Putamen (tissue), 1 donor: Measurements from ENCODE around the gene FAIM2.

Experiments
- DNase-seq: peaks from one replicate; pipeline ENCODE4 v3.0.0-alpha.2; 2016; ENCODE audit warnings: low spot score

The FAIM2 gene

DNA sequence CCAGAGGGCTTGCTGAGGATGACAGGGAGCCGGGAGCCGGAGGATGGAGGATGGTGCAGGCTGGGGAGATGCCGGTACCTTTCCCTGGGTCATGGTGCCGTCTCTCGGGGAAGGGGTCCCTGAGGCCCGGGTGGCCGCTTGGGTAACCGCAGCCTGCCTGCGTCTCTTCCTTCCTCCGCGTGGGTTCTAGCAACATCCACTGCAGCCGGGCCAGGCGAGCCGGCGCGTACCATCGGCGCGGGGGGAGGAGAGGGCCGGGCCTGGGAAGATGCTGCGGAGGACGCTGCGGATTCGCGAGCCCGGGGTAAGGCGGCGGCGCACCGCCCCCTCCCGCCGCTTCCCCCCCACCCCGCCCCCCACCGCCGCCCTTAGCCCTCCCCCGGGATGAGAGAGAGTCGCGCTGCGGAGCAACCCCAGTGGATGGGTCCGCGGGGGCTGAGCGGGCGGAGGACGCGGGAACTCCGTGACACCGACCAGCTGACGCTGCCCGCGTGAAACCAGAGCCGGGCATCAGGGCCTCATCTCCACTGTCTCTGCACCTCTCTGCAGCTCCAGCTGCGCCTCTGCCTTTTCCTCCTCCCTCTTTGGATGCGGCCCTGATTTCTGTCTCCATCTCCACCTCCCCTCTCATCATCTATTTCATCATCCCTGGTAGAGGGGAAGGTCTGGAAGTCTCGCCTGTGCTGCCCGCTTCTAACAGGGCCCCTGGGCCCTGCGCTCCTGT lies at the start of gene FAIM2:
FAIM2 (minus strand) TSS at position 201 of the 724 bp plus-strand sequence; CDS start at position 93, 108 bp downstream.
- peak; percentile 88 for DNase-seq

DNA sequence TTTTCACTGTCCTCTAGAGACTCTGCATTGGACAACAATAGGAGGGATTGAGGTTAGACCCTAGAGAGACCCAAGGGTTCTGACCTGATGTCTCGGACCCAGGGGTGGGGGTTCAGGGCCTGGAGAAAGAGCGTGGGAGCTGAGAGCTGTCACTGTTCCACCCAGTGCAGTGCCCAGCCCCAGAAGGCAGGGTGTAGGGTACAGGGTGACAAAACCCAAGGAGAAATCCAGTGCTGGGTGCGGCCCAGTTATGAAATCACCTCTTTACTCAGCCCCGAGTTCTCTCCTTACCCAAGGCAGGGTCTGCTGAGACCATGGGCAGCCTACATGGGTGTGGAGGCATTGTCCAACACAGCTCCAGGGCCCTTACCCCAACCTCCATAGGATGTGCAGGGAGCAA lies 49.5 kb upstream of the FAIM2 start:
- DNase-seq, result no peak

DNA sequence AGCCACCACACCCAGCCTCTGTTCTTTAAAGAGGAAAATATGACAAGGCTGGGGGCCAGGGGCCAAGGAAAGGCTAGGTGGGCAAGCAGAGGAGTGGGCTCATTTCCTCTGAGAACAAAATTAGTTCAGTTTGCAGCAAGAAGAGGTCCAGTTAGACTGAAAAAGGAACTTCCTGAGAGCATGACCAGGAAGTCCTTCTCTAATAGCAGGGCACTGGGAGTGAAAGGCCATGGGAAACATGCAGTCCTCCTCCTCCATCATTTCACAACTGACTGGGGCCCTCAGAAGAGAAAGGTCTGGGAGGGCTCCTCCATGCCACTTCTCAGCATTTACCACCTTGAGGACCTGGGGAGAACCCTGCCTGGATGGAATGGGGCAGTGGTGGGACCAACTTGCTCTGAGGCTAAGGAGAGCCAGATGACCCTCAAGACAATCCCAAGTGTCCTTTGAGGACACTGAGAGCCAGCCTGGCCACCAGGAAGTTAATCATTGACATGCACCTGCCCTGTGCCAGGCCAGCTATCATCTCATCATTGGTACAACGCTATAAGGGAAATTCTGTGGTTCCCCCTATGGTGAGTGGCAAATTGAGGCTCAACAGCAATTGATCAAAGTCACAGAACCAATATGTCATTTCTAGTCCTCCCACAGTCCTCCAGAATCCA lies 48.8 kb upstream of the FAIM2 start:
- no peak for DNase-seq

DNA sequence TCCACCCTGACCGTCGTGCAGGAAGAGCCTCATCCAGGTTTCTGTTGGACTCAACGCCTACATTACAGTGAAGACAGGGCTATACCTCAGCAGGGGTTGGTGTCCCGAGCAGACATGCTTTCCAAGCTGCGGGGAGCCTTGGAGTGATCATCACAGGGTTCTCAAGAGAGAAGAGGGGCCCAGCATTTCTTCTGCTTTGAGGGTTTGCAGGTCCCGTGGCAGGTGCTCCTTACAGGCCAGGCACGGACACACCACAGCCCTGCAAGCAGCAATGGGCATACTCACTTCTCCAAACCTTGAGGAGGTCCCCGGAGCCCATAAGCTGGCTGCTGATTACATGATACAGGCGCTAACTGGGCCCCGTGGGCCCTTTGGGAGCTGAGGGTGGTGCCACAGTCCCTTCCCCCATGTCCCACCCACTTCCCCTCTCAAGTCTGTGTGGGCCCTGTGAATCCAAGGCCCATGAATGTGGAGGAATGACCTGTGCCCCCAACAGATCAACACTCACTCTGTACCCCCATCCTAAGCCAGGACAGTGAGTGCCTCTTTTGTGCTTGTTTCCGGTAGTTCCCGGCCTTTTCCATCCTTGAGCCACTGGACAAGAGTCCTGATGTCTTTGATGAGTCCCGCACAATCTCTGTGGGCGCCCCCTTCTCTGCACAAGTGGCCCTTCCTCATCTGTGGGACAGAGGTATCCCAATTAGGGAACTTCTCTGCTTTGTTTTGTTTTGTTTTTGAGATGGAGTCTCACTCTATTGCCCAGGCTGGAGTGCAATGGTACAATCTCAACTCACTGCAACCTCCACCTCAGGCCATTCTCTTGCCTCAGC lies 47.9 kb upstream of the FAIM2 start:
- DNase-seq, result no peak

DNA sequence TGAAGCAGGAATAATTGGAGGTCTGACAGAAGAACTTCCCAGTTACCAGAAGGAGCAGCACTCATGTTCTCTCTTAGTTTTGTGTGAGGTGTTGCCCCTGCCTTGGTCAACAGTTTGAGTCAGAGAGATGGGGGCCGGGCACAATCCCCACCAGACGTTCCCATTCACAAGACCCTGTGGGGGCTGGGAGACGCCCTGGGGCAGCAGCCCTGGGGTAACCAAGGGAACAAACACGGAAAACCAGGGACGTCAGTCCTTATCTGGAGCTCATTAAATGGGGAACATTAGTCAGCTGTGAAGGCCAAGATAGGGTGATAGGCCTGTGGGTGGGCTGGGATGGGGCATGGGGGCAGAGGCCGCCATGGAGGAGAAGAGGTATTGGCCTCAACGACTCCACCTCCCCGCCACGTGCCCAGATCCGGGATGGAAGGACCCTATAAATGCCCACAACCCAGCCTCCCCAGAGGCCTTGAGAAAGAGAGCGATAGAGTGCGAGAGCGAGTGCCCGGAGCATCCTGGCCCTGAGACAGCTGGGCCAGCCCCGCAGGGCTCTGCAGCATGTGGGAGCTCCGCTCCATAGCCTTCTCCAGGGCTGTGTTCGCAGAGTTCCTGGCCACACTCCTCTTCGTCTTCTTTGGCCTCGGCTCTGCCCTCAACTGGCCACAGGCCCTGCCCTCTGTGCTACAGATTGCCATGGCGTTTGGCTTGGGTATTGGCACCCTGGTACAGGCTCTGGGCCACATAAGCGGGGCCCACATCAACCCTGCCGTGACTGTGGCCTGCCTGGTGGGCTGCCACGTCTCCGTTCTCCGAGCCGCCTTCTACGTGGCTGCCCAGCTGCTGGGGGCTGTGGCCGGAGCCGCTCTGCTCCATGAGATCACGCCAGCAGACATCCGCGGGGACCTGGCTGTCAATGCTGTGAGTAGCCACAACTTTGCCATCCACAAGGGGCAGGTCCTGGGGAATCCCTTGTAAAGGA lies 46.9 kb upstream of the FAIM2 start, which contains the start of gene AQP2:
AQP2 (plus strand) TSS at position 465 of the 979 bp plus-strand sequence; CDS start at position 559, 94 bp downstream.
- DNase-seq, result no peak

DNA sequence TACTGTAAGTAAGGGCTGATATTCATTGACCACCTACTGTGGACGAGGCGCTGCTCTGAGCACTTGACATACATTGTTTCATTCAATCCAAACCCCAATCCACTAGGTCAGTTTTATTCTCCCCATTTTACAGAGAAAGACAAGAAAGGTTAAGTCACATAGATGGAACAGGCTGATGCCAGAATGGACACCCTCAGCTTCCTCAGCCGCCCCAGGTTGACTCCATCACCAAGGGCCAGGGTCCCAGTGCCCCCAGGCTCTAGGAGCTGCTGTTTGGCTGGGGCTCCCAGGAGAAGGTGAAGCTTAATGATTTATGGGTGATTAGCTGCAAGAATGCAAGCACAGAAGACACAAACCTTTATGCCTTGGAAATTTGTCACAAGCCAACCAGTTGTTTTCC lies 46.2 kb upstream of the FAIM2 start:
- DNase-seq, result no peak

DNA sequence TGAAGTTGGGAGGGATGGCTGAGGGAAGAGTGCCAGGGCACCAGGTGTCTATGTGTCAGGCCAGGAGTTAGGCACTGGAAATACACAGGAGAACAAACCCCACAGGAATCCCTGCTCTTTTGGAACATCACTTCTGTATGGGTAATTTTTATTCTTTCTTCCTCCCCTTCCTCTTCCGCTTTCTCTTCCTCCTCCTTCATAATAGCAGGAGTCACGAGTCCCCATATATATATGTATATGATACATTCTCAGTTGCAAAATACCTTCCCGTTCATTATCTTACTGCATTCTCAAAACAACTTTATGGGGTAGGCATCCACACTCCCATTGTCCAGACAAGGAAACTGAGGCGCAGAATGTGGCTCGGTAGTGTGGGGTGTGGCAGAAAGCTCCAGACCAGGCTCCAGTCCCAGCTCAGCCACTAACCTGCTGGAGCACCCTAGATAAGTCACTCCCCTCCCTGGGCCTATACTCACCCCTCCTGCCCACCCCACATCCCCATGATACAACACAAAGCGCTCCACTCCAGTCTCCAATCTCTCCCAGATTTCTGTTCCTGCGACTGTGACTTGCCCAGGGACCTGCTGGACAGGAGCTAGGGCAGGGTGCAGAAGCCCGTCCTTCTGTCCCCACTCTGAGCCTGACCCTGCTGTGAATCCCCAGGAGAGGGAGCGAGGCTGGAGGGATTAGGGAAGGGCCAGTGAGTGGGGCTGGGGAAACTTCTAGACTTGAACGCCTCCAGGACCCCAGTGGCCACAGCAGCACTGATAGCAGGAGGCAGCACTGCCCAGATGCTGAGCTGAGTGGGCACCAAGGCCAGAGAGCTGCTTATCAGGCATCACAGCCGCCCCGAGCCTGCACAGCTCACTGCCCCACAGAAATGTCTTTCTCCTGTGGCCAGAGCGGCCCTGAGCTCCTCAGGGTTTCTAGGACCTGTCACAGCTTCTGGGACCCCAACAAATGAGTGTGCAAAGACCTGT lies 45.5 kb upstream of the FAIM2 start:
- DNase-seq, result no peak

DNA sequence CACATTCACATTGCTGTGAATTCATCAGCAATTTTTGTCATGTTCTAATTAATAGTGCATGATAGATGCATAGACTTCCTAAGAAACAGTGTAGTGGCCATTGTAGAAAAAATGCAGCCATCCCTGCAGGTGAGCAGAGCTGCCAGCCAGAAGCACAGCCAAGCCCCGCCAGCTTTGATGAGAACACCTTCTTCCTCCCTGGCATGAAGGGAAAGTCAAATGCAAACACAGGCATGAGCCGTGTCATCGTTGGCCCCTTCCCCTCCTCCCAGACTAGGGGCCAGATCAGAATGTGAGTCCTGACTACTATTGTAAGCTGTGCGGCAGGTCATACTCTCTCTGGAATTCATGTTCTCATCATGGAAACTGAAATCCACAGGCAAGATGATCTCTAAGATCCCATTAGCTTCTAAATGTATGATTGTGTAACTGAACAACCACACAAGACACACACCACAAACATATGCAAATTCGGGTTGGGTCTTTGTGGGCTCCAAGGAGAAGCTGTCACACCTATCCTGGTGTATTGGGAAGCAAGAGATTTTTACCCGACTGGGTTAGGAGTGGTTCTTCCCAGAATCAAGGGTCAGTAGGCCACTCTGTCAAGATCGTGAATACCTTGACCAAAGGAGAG lies 44.0 kb upstream of the FAIM2 start:
- no peak for DNase-seq

DNA sequence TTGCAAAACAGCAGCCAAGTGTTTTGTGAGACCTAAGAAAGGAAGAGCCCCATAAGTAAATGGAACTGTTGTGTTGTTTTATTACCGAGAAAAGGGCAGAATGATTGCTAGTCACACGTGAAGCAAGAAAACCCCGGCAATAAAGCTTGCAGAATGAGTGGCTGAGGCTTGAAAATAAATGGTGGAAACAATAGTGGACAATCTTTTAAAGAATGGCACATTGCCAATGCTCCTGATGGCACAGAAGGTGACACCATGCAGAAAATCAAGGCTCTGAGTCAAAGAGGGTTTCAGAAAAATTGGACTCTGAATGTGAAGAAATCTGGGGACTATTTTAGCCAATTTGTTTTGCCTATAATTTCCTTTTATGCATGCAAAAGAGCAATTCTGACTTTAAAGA lies 42.8 kb upstream of the FAIM2 start:
- no peak for DNase-seq

DNA sequence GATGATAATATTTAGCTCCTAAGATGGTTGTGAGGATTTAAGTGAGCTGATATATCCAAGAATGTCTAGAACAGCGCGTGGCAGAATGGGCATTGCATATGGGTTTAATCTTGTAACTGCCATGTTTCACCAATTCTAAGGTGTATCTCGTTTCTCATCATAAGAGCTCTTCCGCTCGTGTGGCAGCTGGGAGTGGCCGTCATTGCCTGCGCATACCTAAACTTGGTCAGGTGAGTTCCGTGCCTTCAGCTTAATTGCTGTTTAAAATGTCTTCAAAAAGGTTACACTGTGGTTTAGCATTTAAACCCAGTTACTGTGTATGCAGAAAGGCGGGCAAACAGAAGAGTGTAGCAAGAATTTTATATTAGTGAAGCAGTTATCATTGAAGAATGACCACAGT lies 42.4 kb upstream of the FAIM2 start:
- DNase-seq, result no peak

DNA sequence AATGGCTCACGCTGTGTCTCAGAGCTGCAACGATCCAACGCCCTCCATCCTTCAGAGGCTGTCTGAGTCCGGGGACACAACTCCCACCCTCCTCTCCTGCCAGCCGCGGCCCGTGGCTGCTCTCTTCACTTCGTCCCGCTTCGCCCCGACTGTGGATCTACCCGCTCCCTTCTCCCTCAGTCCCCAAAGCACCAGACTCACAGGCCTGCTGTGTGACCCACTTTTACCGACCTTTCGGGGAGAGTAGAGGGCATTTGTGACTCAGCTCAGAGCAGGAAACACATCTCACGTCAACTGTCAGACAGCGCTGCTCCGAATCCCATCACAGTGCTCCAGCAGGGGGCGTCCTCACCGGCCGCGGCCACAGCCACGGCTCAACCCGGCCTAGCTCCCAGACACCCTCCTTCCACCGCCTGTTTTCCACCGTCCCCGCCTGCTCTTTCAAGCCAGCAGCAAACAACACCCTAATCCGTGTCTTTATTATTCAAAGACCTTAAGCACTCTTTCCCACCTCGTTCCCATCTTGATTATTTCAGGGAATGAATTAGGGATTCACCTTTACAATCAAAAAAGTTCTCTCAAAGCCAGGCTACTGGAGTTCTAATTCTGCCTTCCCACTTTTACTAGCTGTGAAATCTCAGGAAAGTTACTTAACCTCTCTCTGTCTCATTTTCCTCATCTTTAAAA lies 41.8 kb upstream of the FAIM2 start:
- peak; percentile 70 for DNase-seq

DNA sequence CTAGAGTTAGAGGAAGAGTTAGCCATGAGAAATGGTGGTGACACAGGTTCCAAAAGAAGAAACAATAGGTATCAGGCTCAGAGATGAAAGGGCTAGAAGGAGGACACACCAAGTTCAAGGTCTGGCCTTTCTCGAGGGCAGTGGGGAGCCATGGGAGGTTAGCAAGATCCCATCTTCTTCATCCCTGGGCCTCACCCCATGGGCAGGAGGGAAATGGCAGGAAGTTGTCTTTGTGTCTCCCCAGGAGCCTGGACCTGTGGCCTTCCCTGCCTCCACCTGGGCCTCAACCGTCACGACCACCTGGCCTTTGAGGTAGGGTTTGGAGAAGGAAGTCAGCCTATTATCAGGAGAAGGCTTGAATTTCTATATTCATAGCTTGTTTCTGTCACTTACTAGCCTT lies 41.0 kb upstream of the FAIM2 start:
- no peak for DNase-seq

DNA sequence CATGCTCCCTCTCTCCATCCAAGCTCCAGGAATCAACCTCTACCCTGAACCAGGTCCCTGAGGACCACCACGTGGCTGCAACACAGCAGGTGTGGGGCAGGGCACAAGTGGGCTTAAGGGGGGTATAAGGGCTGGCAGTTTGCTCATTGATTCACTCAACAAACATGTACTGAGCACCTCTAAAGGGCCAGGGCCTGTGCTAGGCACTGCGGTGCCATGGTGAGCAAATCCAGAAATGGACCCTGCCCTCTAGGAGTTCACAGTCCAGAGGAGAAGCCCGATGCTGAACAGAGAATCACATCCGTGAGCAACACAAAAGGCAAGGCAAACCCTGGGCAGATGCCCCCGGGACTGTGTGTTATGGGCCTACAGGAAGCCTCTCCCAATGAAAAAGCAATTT lies 40.3 kb upstream of the FAIM2 start:
- DNase-seq, result no peak

DNA sequence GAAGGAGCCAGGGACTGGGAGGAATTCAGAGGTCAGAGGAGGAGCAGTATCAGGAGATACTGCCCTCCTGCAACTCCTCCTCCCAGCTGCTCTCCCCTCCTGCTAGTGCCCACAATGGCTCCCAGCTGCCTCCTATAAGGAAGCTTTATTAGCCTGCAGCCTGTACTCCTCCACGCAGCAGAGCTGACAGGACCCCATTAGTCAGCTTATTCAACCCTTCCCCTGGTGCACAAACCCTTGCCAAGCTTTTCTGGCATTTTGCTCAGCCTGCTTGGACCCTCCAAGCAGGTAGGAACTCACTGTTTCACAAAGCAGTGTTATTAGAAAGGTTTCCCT lies 39.9 kb upstream of the FAIM2 start:
- no peak for DNase-seq

DNA sequence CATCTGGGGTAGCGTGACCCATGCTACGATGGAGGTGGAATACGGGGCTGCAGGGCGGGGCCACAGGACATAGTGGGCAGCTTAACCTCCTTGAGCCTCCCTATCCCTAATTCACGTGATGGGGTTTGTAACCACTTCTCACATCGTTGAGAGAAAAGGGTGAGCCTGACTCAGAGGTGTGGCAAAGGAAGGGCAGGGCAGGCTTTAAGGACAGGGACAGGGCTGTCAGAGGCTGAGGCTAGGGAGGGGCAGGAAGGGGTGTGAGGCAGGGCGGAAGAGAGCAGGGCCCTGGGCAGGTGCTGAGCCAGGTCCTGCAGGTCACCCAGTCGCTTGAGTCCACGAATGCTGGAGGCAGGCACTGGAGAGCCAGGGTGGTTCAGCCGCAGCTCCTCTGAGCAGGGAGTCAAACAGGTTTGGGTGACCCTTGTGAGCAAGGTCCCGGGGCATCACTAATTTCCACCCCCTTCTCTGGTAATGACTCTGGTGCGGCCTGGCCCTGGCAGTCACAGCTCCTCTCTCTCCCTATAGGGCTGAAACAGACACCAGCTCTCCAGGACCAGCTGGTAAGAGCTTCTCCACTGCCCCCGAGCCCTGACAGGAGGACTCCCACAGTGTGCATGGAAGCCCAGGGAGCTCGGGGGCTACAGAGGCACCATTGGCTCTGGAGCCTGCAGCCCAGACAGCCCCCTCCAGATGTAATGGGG lies 39.4 kb upstream of the FAIM2 start:
- no peak for DNase-seq

DNA sequence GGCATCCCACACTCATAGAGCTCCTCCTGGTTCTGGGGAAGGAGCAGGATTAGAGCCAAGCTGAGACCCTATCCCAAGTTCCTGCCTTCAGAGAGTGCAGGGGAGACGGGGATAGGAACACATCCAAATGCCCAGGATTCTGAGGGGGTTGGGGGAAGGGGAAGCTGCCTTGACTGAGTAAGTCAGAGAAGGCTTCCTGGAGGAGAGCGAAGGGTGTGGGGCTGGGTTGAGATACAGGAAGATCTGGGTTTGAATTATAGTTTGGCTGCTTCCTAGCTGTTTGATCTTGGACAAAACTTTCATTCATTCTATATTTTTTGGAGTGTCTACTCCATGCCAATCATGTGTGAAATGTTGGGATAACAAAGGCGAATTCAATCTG lies 38.8 kb upstream of the FAIM2 start:
- no peak for DNase-seq

DNA sequence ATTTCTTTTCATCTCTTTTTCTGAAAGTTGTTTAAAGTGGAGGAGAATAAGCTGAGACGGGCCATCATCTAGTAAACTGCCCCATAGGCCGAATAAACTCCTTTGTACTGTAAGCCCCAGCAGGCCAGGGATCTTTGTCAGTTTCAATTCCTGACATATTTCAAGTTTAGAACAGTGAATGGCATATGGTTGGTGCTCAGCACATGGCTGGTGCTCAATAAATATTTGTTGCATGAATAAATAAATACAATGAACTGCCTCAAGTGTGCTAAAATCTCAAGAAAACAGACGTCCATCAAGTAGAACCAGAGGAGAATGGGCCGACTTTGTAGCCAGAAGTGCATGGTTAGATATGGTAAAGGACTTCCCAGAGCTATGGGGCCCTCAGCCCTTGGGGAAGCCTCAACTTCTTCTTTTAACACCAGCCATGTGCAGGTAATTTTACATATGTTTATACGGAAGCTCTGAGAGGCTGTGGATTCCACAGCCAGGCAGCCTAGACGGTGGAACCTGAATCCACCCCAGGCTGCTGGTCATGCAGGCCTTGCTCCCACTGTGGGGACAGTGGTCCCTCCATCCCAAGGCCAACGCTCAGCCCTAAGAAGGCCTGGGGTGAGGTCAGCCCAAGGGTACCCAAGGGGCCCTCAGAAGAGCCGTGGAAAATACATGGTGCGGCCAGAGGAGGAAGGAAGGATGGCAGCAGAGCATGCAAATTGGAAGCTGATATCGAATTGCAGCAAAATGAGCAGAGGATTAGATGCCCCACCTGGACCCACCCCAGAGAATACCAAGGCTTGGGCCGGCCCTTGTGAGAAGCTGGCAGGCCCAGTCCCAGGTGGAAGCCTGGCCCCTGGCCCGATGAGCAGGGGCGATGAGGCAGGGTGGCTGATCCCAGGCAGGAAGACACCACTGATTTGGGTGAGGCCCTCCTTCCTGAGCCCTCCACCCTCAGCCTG lies 38.1 kb upstream of the FAIM2 start:
- no peak for DNase-seq

DNA sequence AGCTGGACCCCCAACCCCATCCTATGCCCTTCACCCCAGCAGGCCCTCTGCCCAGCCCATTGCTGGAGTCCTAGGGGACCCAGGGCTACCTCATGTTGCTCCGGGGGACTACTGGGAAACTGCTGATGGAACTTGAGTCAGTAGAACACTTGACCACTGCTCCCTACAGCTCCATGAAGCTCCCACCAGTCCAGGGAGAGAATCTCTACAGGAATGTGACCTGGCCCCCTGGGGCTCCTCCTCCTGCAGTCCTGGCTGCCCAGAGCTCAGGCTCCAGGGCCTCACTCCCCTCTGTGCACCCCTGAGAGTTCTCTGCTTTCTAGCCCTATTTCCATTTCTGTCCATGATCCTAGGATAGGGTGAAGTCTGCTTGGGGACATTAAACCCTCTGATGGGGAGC lies 36.0 kb upstream of the FAIM2 start:
- no peak for DNase-seq
